CD8-positive, alpha-beta memory T cell (primary cell): ENCODE measurements around the gene C16orf54. TPM values are rescaled to one million over a fixed set of nuclear protein-coding genes. Genes with fewer than 3 reads are reported as not detected.
"Not testable (repeated sequence)": the region's sequence is repeated elsewhere in the genome, so short reads cannot be mapped to it uniquely, and the experiment has no call there.

Experiments
- CTCF ChIA-PET: fragments of 350-600 bp; sonication (Branson Sonifier 250); formaldehyde crosslinking; loops from one replicate; lab custom pipeline; 2021; ENCODE audit warnings: antibody characterized with exemption; lab: Charles Lee
- POLR2A ChIA-PET: fragments of 350-600 bp; sonication (Branson Sonifier 250); formaldehyde crosslinking; loops from one replicate; lab custom pipeline; 2021; ENCODE audit warnings: antibody characterized with exemption; lab: Charles Lee
- DNase-seq, 5 donors: peaks; one replicate each; pipeline versions ENCODE4 v3.0.0 to v3.0.0-alpha.2; 2020 to 2022; ENCODE audit warnings: mixed read lengths in 1 of 5
- H3K27ac ChIP-seq: one replicate; pipeline ENCODE4 v1.7.0; 2013; ENCODE audit warnings: low read depth, mild to moderate bottlenecking, low read length, moderate library complexity
- H3K27me3 ChIP-seq: 2 replicates; pipeline ENCODE4 v1.7.0; 2013; ENCODE audit warnings: low read length, mild to moderate bottlenecking; ENCODE audit not compliant: insufficient read depth, poor library complexity, severe bottlenecking
- H3K36me3 ChIP-seq: 2 replicates; pipeline ENCODE4 v1.7.0; 2013; ENCODE audit warnings: mild to moderate bottlenecking, low read length, moderate library complexity; ENCODE audit not compliant: insufficient read depth
- H3K4me1 ChIP-seq: 2 replicates; pipeline ENCODE4 v1.7.0; 2013; ENCODE audit warnings: mild to moderate bottlenecking, low read length, moderate library complexity; ENCODE audit not compliant: insufficient read depth
- H3K4me3 ChIP-seq: 2 replicates; pipeline ENCODE4 v1.7.0; 2013; ENCODE audit warnings: mild to moderate bottlenecking, low read length
- H3K9me3 ChIP-seq: 2 replicates; pipeline ENCODE4 v1.7.0; 2013; ENCODE audit warnings: mild to moderate bottlenecking, low read length
- H3K27ac Mint-ChIP-seq, 8 donors: one replicate each; pipeline ENCODE4 v1.8.0; 2020 to 2021; ENCODE audit warnings: mixed read lengths in 8 of 8, mild to moderate bottlenecking in 6 of 8, inconsistent platforms in 3 of 8, moderate library complexity in 3 of 8
- H3K27me3 Mint-ChIP-seq, 2 donors: one replicate each; pipeline ENCODE4 v1.8.0; 2020 to 2021; ENCODE audit warnings: mixed read lengths in 2 of 2, mild to moderate bottlenecking in 1 of 2, moderate library complexity in 1 of 2
- H3K36me3 Mint-ChIP-seq, 3 donors: one replicate each; pipeline ENCODE4 v1.8.0; 2020 to 2021; ENCODE audit warnings: mixed read lengths in 3 of 3, inconsistent platforms in 1 of 3, mild to moderate bottlenecking in 1 of 3
- H3K4me1 Mint-ChIP-seq, 3 donors: one replicate each; pipeline ENCODE4 v1.8.0; 2020 to 2021; ENCODE audit warnings: mixed read lengths in 3 of 3, inconsistent platforms in 1 of 3, mild to moderate bottlenecking in 1 of 3
- H3K4me3 Mint-ChIP-seq, 7 donors: one replicate each; pipeline ENCODE4 v1.8.0; 2020 to 2021; ENCODE audit warnings: mixed read lengths in 7 of 7, mild to moderate bottlenecking in 6 of 7, moderate library complexity in 4 of 7, inconsistent platforms in 2 of 7
- H3K9me3 Mint-ChIP-seq, 5 donors: one replicate each; pipeline ENCODE4 v1.8.0; 2020 to 2022; ENCODE audit warnings: mixed read lengths in 5 of 5, mild to moderate bottlenecking in 3 of 5, moderate library complexity in 2 of 5, inconsistent platforms in 1 of 5
- polyA plus RNA-seq: library from polyadenylated mRNA; unstranded; fragments of 300-500 nt; fragmentation: Illumina TruSeq; gene quantifications from one replicate; pipeline ENCODE4 v1.2.3, GENCODE V29; 2021
- total RNA-seq, 2 experiments: library from RNA; stranded (reverse); gene quantifications; one replicate each; pipeline ENCODE4 v1.2.3, GENCODE V29; 2021

Gene C16orf54
- total RNA-seq (10 to 100 TPM; 32.3 to 33.3 TPM), polyA plus RNA-seq (45.0 TPM)

- peak within 1 kb of the TSS; percentile 96 to 100 (median 99) for H3K4me3 Mint-ChIP-seq
- peaks cover 0 to 5% of the 10 kb centered on the region in 2 donors for H3K27me3 Mint-ChIP-seq
- peaks cover 0 to 3% (median 0%) of the 10 kb centered on the region in 5 donors for H3K9me3 Mint-ChIP-seq
- peak within 1 kb of the TSS; percentile 97 for H3K27ac ChIP-seq
- peaks cover 65% of the 10 kb centered on the region for H3K4me1 ChIP-seq
- no peaks in the 10 kb centered on the region for H3K27me3 ChIP-seq
- ChIA-PET POLR2A (interaction anchor here (0.7 to 3.0 kb wide), 9 partner anchors 9 to 66 kb away, joined by 3 to 28 read pairs (median 6); partner anchors contain the start of gene KIF22), CTCF (interaction anchor here (1.0 to 4.9 kb wide), 8 partner anchors 9 to 70 kb away, joined by 3 to 28 read pairs (median 4); partner anchors contain the start of genes KIF22 and PAGR1)
- H3K36me3 ChIP-seq = peaks cover 21% of the 10 kb centered on the region
- DNase-seq = peak; percentile 89 to 99 (median 98)
- peaks cover 24 to 66% (median 27%) of the 10 kb centered on the region in 3 donors for H3K36me3 Mint-ChIP-seq
- H3K27ac Mint-ChIP-seq = peak within 1 kb of the TSS; percentile 98 to 100 (median 100)
- peaks cover 57 to 70% (median 61%) of the 10 kb centered on the region in 3 donors for H3K4me1 Mint-ChIP-seq
- no peaks in the 10 kb centered on the region for H3K9me3 ChIP-seq
- H3K4me3 ChIP-seq = peak within 1 kb of the TSS; percentile 86
Observed at GRCh38 chr16:29745853-29746345, at the start of gene C16orf54. Gene C16orf54, minus strand, starts transcription at chr16:29745990. Its CDS starts 1,039 bp downstream, at chr16:29744951.

- peaks cover 0 to 3% of the 10 kb centered on the region in 2 donors for H3K27me3 Mint-ChIP-seq
- Histone ChIP-seq H3K4me3 (no peak overlapping the region), H3K27me3 (no peaks in the 10 kb centered on the region), H3K4me1 (peaks cover 39% of the 10 kb centered on the region), H3K9me3 (no peaks in the 10 kb centered on the region), H3K36me3 (peaks cover 35% of the 10 kb centered on the region), H3K27ac (no peak overlapping the region)
- no peak for DNase-seq
- peaks cover 41 to 50% (median 48%) of the 10 kb centered on the region in 3 donors for H3K4me1 Mint-ChIP-seq
- H3K4me3 Mint-ChIP-seq = peak overlapping the region in 1 of 7 donors; percentile 63
- H3K9me3 Mint-ChIP-seq = no peaks in the 10 kb centered on the region
- peaks cover 5 to 61% (median 12%) of the 10 kb centered on the region in 3 donors for H3K36me3 Mint-ChIP-seq
- H3K27ac Mint-ChIP-seq = peak overlapping the region in 2 of 8 donors; percentile 15 to 90
- POLR2A ChIA-PET = interaction anchor here (1.0 kb wide), 1 partner anchor 8 kb away, joined by 3 read pairs; no protein-coding TSS in a partner anchor
- CTCF ChIA-PET = interaction anchor here (0.6 to 3.1 kb wide), 6 partner anchors 9 to 93 kb away, joined by 4 to 10 read pairs (median 5); no protein-coding TSS in a partner anchor
Observed at GRCh38 chr16:29794231-29794710, 48.5 kb upstream of the C16orf54 start.

GRCh38 chr16:29793153-29793552, 47.4 kb upstream of the C16orf54 start:
- peaks cover 44 to 54% (median 48%) of the 10 kb centered on the region in 3 donors for H3K4me1 Mint-ChIP-seq
- H3K9me3 Mint-ChIP-seq, H3K27me3 Mint-ChIP-seq, DNase-seq, H3K27ac ChIP-seq, H3K27me3 ChIP-seq, H3K9me3 ChIP-seq, H3K4me3 ChIP-seq: not testable (repeated sequence)
- ChIA-PET POLR2A (interaction anchor here (0.5 to 1.2 kb wide), 2 partner anchors 12 to 50 kb away, joined by 3 to 5 read pairs; no protein-coding TSS in a partner anchor), CTCF (interaction anchor here (1.0 to 3.1 kb wide), 3 partner anchors 14 to 55 kb away, joined by 3 to 9 read pairs (median 3); partner anchors contain the start of gene PAGR1)
- peak overlapping the region in 6 of 8 donors; percentile 32 to 99 (median 93) for H3K27ac Mint-ChIP-seq
- peaks cover 24% of the 10 kb centered on the region for H3K36me3 ChIP-seq
- H3K4me1 ChIP-seq = peaks cover 39% of the 10 kb centered on the region
- peaks cover 5 to 50% (median 10%) of the 10 kb centered on the region in 3 donors for H3K36me3 Mint-ChIP-seq
- H3K4me3 Mint-ChIP-seq = peak overlapping the region in 5 of 7 donors; percentile 2 to 99 (median 63)

- Histone ChIP-seq H3K36me3 (peaks cover 14% of the 10 kb centered on the region), H3K27ac (peak overlapping the region; percentile 84)
Observed at GRCh38 chr16:29791845-29792807, 46.3 kb upstream of the C16orf54 start.

GRCh38 chr16:29790949-29791844, 45.4 kb upstream of the C16orf54 start:
- Histone ChIP-seq H3K27ac (peak overlapping the region; percentile 84), H3K4me1 (peaks cover 39% of the 10 kb centered on the region), H3K4me3 (peak overlapping the region; percentile 95), H3K27me3 (no peaks in the 10 kb centered on the region), H3K9me3 (no peaks in the 10 kb centered on the region), H3K36me3 (peaks cover 5% of the 10 kb centered on the region)
- no peak for DNase-seq
- ChIA-PET CTCF (interaction anchor here (0.8 to 4.7 kb wide), 29 partner anchors 10 to 111 kb away, joined by 3 to 51 read pairs (median 6); partner anchors contain the start of genes C16orf54, CDIPT, PAGR1 and ZG16), POLR2A (interaction anchor here (0.8 to 3.3 kb wide), 16 partner anchors 10 to 91 kb away, joined by 3 to 59 read pairs (median 8); partner anchors contain the start of genes C16orf54, MAZ, MVP and PAGR1)
- Mint-ChIP-seq H3K36me3 (peaks cover 0 to 30% (median 5%) of the 10 kb centered on the region in 3 donors), H3K27ac (peak overlapping the region; percentile 94 to 99 (median 98)), H3K4me1 (peaks cover 41 to 57% (median 48%) of the 10 kb centered on the region in 3 donors), H3K27me3 (peaks cover 0 to 3% of the 10 kb centered on the region in 2 donors), H3K4me3 (peak overlapping the region; percentile 94 to 99 (median 99)), H3K9me3 (no peaks in the 10 kb centered on the region)

More at GRCh38 chr16:29791845-29792807, 46.3 kb upstream of the C16orf54 start:
- ChIA-PET POLR2A (interaction anchor here (0.6 to 3.3 kb wide), 4 partner anchors 15 to 141 kb away, joined by 4 to 59 read pairs (median 35); partner anchors contain the start of genes MAZ and PAGR1), CTCF (interaction anchor here (1.2 to 4.7 kb wide), 5 partner anchors 9 to 91 kb away, joined by 3 to 51 read pairs (median 24); no protein-coding TSS in a partner anchor)
- peaks cover 0 to 39% (median 5%) of the 10 kb centered on the region in 3 donors for H3K36me3 Mint-ChIP-seq
- H3K4me1 Mint-ChIP-seq = peaks cover 42 to 57% (median 48%) of the 10 kb centered on the region in 3 donors
- Histone ChIP-seq H3K9me3 (no peaks in the 10 kb centered on the region), H3K4me1 (peaks cover 39% of the 10 kb centered on the region), H3K27me3 (no peaks in the 10 kb centered on the region), H3K4me3 (peak overlapping the region; percentile 95)
- peak overlapping the region; percentile 94 to 99 (median 99) for H3K4me3 Mint-ChIP-seq
- no peaks in the 10 kb centered on the region for H3K9me3 Mint-ChIP-seq
- DNase-seq = no peak
- peak overlapping the region; percentile 94 to 99 (median 98) for H3K27ac Mint-ChIP-seq
- peaks cover 0 to 3% of the 10 kb centered on the region in 2 donors for H3K27me3 Mint-ChIP-seq

GRCh38 chr16:29790183-29790948, 44.6 kb upstream of the C16orf54 start, which contains the start of gene KIF22:
Gene KIF22, plus strand, starts transcription at chr16:29790751. Its CDS starts 9 bp downstream, at chr16:29790760.
- Mint-ChIP-seq H3K4me3 (peak within 1 kb of the TSS; percentile 94 to 99 (median 99)), H3K9me3 (no peaks in the 10 kb centered on the region), H3K27me3 (peaks cover 0 to 4% of the 10 kb centered on the region in 2 donors), H3K4me1 (peaks cover 40 to 61% (median 47%) of the 10 kb centered on the region in 3 donors), H3K27ac (peak within 1 kb of the TSS; percentile 94 to 99 (median 98)), H3K36me3 (peaks cover 0 to 26% (median 5%) of the 10 kb centered on the region in 3 donors)
- CTCF ChIA-PET = interaction anchor here (0.7 to 4.7 kb wide), 33 partner anchors 11 to 111 kb away, joined by 3 to 51 read pairs (median 6); partner anchors contain the start of genes C16orf54, CDIPT, PAGR1 and ZG16
- Histone ChIP-seq H3K4me1 (peaks cover 43% of the 10 kb centered on the region), H3K4me3 (peak within 1 kb of the TSS; percentile 95), H3K9me3 (no peaks in the 10 kb centered on the region), H3K27me3 (no peaks in the 10 kb centered on the region), H3K36me3 (peaks cover 5% of the 10 kb centered on the region), H3K27ac (peak within 1 kb of the TSS; percentile 85)
- DNase-seq = peak; percentile 99 to 100 (median 100)
- POLR2A ChIA-PET = interaction anchor here (0.5 to 3.3 kb wide), 19 partner anchors 11 to 894 kb away, joined by 3 to 59 read pairs (median 6); partner anchors contain the start of genes C16orf54, MAZ, MVP and PAGR1
